Muscle layer of colon (tissue), 2 donors: Measurements from ENCODE around the gene KLHL12.
"Not testable (repeated sequence)": the region's sequence is repeated elsewhere in the genome, so short reads cannot be mapped to it uniquely, and the experiment has no call there.

Experiments
- H3K27ac ChIP-seq: one replicate; pipeline ENCODE4 v1.7.0; 2013; ENCODE audit warnings: low read depth, mild to moderate bottlenecking, low read length, moderate library complexity
- H3K27me3 ChIP-seq, 2 donors: one replicate each; pipeline ENCODE4 v1.7.0; 2013; ENCODE audit warnings: low read length in 2 of 2, mild to moderate bottlenecking in 2 of 2; ENCODE audit not compliant: insufficient read depth in 2 of 2, control insufficient read depth in 1 of 2
- H3K36me3 ChIP-seq: one replicate; pipeline ENCODE4 v1.7.0; 2013; ENCODE audit warnings: mild to moderate bottlenecking, low read length; ENCODE audit not compliant: insufficient read depth
- H3K4me1 ChIP-seq: one replicate; pipeline ENCODE4 v1.7.0; 2013; ENCODE audit warnings: mild to moderate bottlenecking, low read length; ENCODE audit not compliant: insufficient read depth
- H3K4me3 ChIP-seq, 2 donors: one replicate each; pipeline ENCODE4 v1.7.0; 2013; ENCODE audit warnings: low read length in 2 of 2, low read depth in 1 of 2, mild to moderate bottlenecking in 1 of 2, moderate library complexity in 1 of 2
- H3K9ac ChIP-seq: one replicate; pipeline ENCODE4 v1.7.0; 2013; ENCODE audit warnings: low read length
- H3K9me3 ChIP-seq: one replicate; pipeline ENCODE4 v1.7.0; 2013; ENCODE audit warnings: mild to moderate bottlenecking, low read length
- donor health status: abdominal sarcoma.
- donor health status: Adenocarcinoma of cecum.

Gene KLHL12

DNA sequence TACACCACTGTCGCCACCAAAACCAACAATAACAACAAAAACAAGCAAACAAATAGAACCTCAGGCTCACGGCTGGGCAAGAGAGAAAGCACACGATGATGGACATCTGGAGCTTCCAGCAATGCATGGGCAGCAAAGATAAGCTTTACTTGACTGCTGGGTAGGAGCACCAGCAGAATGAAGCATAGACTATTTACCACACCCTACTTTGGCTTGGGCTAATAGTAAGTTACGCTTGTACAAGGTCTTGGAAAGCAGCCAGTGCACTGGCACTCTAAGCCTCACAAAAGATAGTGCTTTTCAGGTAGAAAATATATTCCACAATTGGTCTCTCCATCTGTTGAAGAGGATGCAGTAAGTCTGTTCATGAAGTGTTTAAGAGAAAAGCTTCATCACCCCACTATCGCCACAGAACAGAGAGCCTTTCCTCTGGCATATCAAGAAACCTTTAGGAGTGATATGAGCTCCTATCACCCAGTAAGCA, 17.4 kb upstream of the KLHL12 start:
- peaks cover 76% of the 10 kb centered on the region for H3K36me3 ChIP-seq
- H3K9ac ChIP-seq, result no peak overlapping the region
- H3K4me1 ChIP-seq, result no peaks in the 10 kb centered on the region
- H3K27me3 ChIP-seq, result no peaks in the 10 kb centered on the region
- no peak overlapping the region for H3K27ac ChIP-seq
- no peaks in the 10 kb centered on the region for H3K9me3 ChIP-seq
- H3K4me3 ChIP-seq, result no peak overlapping the region

- Histone ChIP-seq H3K4me1 (no peaks in the 10 kb centered on the region), H3K27me3 (no peaks in the 10 kb centered on the region), H3K9me3 (no peaks in the 10 kb centered on the region), H3K9ac (no peak overlapping the region), H3K27ac (no peak overlapping the region), H3K36me3 (peaks cover 57% of the 10 kb centered on the region), H3K4me3 (no peak overlapping the region)
Measured at GRCh38 chr1:202942426-202942825, 15.4 kb upstream of the KLHL12 start.

GRCh38 chr1:202941372-202941771, 14.3 kb upstream of the KLHL12 start:
- Histone ChIP-seq H3K36me3 (peaks cover 52% of the 10 kb centered on the region), H3K27me3 (no peaks in the 10 kb centered on the region)

GRCh38 chr1:202940561-202940960, 13.5 kb upstream of the KLHL12 start:
- peaks cover 46% of the 10 kb centered on the region for H3K36me3 ChIP-seq
- no peak overlapping the region for H3K27ac ChIP-seq
- H3K9me3 ChIP-seq, result no peaks in the 10 kb centered on the region
- no peaks in the 10 kb centered on the region for H3K27me3 ChIP-seq
- H3K4me1 ChIP-seq, result no peaks in the 10 kb centered on the region
- no peak overlapping the region for H3K4me3 ChIP-seq
- no peak overlapping the region for H3K9ac ChIP-seq

More at GRCh38 chr1:202941372-202941771, 14.3 kb upstream of the KLHL12 start:
- Histone ChIP-seq H3K4me3 (no peak overlapping the region), H3K9ac (no peak overlapping the region), H3K4me1 (no peaks in the 10 kb centered on the region), H3K27ac (no peak overlapping the region), H3K9me3 (no peaks in the 10 kb centered on the region)

DNA sequence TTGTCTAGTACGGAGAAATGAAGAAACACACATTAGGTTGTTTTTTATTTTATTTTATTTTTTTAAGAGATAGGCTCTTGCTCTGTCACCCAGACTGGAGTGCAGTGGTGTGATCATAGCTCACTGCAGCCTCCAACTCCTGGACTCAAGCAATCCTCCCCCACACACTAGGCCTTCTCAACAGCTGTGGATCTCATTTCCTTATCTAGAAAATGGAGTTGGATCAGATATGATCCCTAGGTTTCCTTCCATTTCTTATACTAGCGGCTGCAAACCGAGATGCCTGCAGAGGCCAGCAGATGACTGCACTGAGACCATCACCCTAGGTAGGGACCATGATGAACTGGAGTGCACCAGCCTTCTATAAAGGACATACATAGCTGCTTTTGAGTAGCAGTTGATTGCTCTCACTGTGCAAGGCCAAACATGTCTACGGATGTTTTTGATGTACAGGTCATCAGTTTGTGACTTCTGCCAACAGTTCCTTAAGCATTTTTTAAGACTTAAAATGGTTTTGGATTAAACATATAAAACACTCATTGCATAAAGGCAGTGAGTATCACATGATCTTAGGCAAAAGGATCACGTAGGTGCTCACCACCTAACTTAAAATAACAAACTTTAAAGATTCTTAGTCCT, 11.4 kb upstream of the KLHL12 start:
- no peak overlapping the region for H3K27ac ChIP-seq

DNA sequence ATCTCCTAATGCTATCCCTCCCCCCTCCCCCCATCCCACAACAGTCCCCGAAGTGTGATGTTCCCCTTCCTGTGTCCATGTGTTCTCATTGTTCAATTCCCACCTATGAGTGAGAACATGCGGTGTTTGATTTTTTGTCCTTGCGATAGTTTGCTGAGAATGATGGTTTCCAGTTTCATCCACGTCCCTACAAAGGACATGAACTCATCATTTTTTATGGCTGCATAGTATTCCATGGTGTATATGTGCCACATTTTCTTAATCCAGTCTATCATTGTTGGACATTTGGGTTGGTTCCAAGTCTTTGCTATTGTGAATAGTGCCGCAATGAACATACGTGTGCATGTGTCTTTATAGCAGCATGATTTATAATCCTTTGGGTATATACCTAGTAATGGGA, 9.4 kb upstream of the KLHL12 start:
- not testable (repeated sequence) for H3K36me3 ChIP-seq, H3K27ac ChIP-seq, H3K4me3 ChIP-seq, H3K27me3 ChIP-seq, H3K9me3 ChIP-seq, H3K4me1 ChIP-seq, H3K9ac ChIP-seq

More for the DNA sequence above, 11.4 kb upstream of the KLHL12 start:
- Histone ChIP-seq H3K9me3 (no peaks in the 10 kb centered on the region), H3K36me3 (peaks cover 25% of the 10 kb centered on the region), H3K9ac (no peak overlapping the region), H3K4me1 (no peaks in the 10 kb centered on the region), H3K4me3 (no peak overlapping the region), H3K27me3 (no peaks in the 10 kb centered on the region)

DNA sequence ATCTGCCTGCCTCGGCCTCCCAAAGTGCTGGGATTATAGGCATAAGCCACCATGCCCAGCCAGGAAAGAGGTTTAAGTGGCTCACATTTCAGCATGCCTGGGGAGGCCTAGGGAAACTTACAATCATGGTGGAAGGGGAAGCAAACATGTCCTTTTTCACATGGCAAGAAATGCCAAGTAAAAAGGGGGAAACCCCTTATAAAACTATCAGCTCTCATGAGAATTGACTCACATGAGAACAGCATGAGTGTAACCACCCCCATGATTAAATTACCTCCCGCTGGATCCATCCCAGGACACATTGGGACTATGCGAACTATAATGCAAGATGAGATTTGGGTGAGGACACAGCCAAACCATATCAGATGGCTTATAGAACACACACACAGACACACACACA, 8.8 kb upstream of the KLHL12 start:
- Histone ChIP-seq H3K36me3 (peaks cover 4% of the 10 kb centered on the region), H3K27me3 (no peaks in the 10 kb centered on the region), H3K9ac (no peak overlapping the region), H3K27ac (no peak overlapping the region), H3K4me1 (no peaks in the 10 kb centered on the region), H3K4me3 (no peak overlapping the region), H3K9me3 (no peaks in the 10 kb centered on the region)

GRCh38 chr1:202934755-202935154, 7.7 kb upstream of the KLHL12 start:
- H3K4me3 ChIP-seq, result no peak overlapping the region
- H3K9ac ChIP-seq, result no peak overlapping the region
- H3K27ac ChIP-seq, result no peak overlapping the region
- H3K4me1 ChIP-seq, result no peaks in the 10 kb centered on the region
- H3K36me3 ChIP-seq, result no peaks in the 10 kb centered on the region
- H3K27me3 ChIP-seq, result no peaks in the 10 kb centered on the region
- H3K9me3 ChIP-seq, result no peaks in the 10 kb centered on the region

- no peaks in the 10 kb centered on the region for H3K9me3 ChIP-seq
- H3K4me3 ChIP-seq, result no peak overlapping the region
- H3K36me3 ChIP-seq, result no peaks in the 10 kb centered on the region
- no peaks in the 10 kb centered on the region for H3K4me1 ChIP-seq
- H3K27me3 ChIP-seq, result no peaks in the 10 kb centered on the region
- H3K27ac ChIP-seq, result no peak overlapping the region
- no peak overlapping the region for H3K9ac ChIP-seq
Measured at GRCh38 chr1:202932476-202932875, 5.4 kb upstream of the KLHL12 start.

DNA sequence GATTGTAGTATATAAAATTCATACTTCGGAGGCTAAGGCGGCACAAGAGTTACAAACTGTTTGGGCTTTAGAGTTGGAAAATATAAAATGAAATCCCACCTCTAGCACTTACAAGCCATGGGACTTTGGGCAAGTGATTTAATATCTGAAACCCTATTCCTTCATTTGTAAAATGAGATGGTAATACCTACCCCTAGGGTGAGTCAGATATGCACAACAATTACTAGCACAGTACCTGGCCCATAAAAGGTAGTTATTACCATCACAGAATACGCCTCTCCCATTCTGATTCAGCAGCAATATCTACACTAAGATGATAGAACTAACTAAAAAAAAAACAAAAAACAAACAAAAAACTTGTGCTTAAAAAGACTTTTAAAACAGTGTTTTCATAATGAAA, 3.5 kb downstream of the KLHL12 start:
- Histone ChIP-seq H3K36me3 (peaks cover 20% of the 10 kb centered on the region), H3K4me1 (peaks cover 24% of the 10 kb centered on the region)

GRCh38 chr1:202919615-202920014, 7.4 kb downstream of the KLHL12 start:
- peaks cover 15% of the 10 kb centered on the region for H3K4me1 ChIP-seq
- H3K9ac ChIP-seq, result no peak overlapping the region
- H3K27me3 ChIP-seq, result no peaks in the 10 kb centered on the region
- H3K27ac ChIP-seq, result no peak overlapping the region
- no peaks in the 10 kb centered on the region for H3K9me3 ChIP-seq
- H3K36me3 ChIP-seq, result peaks cover 51% of the 10 kb centered on the region
- H3K4me3 ChIP-seq, result no peak overlapping the region

More for the DNA sequence above, 3.5 kb downstream of the KLHL12 start:
- H3K9ac ChIP-seq, result no peak overlapping the region
- H3K27ac ChIP-seq, result no peak overlapping the region
- no peaks in the 10 kb centered on the region for H3K27me3 ChIP-seq
- no peak overlapping the region for H3K4me3 ChIP-seq
- H3K9me3 ChIP-seq, result no peaks in the 10 kb centered on the region

DNA sequence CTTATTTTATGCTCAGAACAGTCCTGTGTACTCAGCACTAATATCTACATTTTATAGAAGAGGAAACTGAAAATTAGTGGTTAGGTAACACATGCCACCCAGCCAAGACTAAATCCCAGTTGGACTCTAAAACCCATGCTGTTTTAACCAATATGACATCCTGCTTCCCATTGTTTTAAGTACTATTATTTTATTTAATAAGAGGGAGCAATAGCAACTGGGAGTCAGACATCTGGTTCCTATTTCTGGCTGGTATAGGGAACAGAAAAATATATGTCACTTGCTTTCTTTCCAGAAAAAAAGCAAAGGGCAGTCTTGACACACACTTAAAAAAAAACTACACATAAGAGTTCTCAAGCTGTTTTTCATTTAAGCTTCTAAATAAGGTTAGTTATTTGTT, 11.9 kb downstream of the KLHL12 start:
- Histone ChIP-seq H3K4me1 (no peaks in the 10 kb centered on the region), H3K9ac (no peak overlapping the region), H3K36me3 (peaks cover 67% of the 10 kb centered on the region), H3K9me3 (no peaks in the 10 kb centered on the region), H3K27ac (no peak overlapping the region), H3K4me3 (no peak overlapping the region), H3K27me3 (no peaks in the 10 kb centered on the region)
